WTC11 (cell line): ENCODE results near the gene CPNE7. TPM values are rescaled to one million over a fixed set of nuclear protein-coding genes. Genes with fewer than 3 reads are reported as not detected.

Experiments used
- ATAC-seq: fragments of 200-7000 bp; cut with Tn5 transposase; 2 replicates; pipeline ENCODE4 v1.10.0; 2021; ENCODE audit warnings: mild to moderate bottlenecking, moderate library complexity
- CTCF ChIA-PET: fragments of 300-600 bp; sonication (Branson Sonifier 250); formaldehyde crosslinking; loops from one replicate; lab custom pipeline; 2021; ENCODE audit warnings: antibody characterized with exemption; lab: Charles Lee
- POLR2A ChIA-PET: fragments of 350-600 bp; sonication (Branson Sonifier 250); formaldehyde crosslinking; loops from one replicate; lab custom pipeline; 2021; ENCODE audit warnings: antibody characterized with exemption; lab: Charles Lee
- DNase-seq: peaks from one replicate; pipeline ENCODE4 v3.0.0; 2021; ENCODE audit warnings: low spot score
- H3K27ac Mint-ChIP-seq: 2 replicates; pipeline ENCODE4 v1.8.0; 2021; ENCODE audit warnings: mixed read lengths
- H3K27me3 Mint-ChIP-seq: 2 replicates; pipeline ENCODE4 v1.8.0; 2021; ENCODE audit warnings: low read depth, mild to moderate bottlenecking, moderate library complexity, mixed read lengths
- H3K36me3 Mint-ChIP-seq: 2 replicates; pipeline ENCODE4 v1.8.0; 2021; ENCODE audit warnings: mixed read lengths
- H3K4me1 Mint-ChIP-seq: 2 replicates; pipeline ENCODE4 v1.8.0; 2022; ENCODE audit warnings: mixed read lengths
- H3K4me3 Mint-ChIP-seq: 2 replicates; pipeline ENCODE4 v1.8.0; 2021; ENCODE audit warnings: mild to moderate bottlenecking, moderate library complexity, mixed read lengths
- H3K9me3 Mint-ChIP-seq: 2 replicates; pipeline ENCODE4 v1.8.0; 2021; ENCODE audit warnings: mixed read lengths
- ATF3 ChIP-seq: sonication (generic); formaldehyde crosslinking; conservative IDR thresholded peaks from 2 replicates; pipeline ENCODE4 v1.8.1; 2022; ENCODE audit warnings: mild to moderate bottlenecking, missing genetic modification reagents
- ATF6 ChIP-seq: sonication (generic); formaldehyde crosslinking; IDR thresholded peaks from 2 replicates; pipeline ENCODE4 v1.8.1; 2023; ENCODE audit warnings: mild to moderate bottlenecking, missing genetic modification reagents
- CDX4 ChIP-seq: fragments of 250-450 bp; sonication (Bioruptor Pico); IDR thresholded peaks from 2 replicates; pipeline ENCODE4 v1.9.0; 2021; ENCODE audit warnings: moderate library complexity, mild to moderate bottlenecking, inconsistent platforms, borderline replicate concordance
- ERG ChIP-seq: fragments of 250-450 bp; sonication (Bioruptor Pico); IDR thresholded peaks from 2 replicates; pipeline ENCODE4 v1.8.0; 2021; ENCODE audit warnings: mild to moderate bottlenecking
- ESRRA ChIP-seq: sonication (generic); formaldehyde crosslinking; IDR thresholded peaks from 2 replicates; pipeline ENCODE4 v1.8.1; 2022; ENCODE audit warnings: mild to moderate bottlenecking, missing genetic modification reagents, borderline replicate concordance
- GTF2I ChIP-seq: fragments of 250-450 bp; sonication (Bioruptor Pico); conservative IDR thresholded peaks from 2 replicates; pipeline ENCODE4 v1.4.0; 2021; ENCODE audit warnings: mild to moderate bottlenecking
- NFATC4 ChIP-seq: fragments of 250-450 bp; sonication (Bioruptor Pico); IDR thresholded peaks from 2 replicates; pipeline ENCODE4 v1.9.0; 2021; ENCODE audit warnings: mild to moderate bottlenecking
- NFE2L1 ChIP-seq: sonication (generic); formaldehyde crosslinking; IDR thresholded peaks from 2 replicates; pipeline ENCODE4 v1.8.1; 2023; ENCODE audit warnings: missing genetic modification reagents
- NR2C2 ChIP-seq: sonication (generic); formaldehyde crosslinking; IDR thresholded peaks from 2 replicates; pipeline ENCODE4 v1.8.0; 2022; ENCODE audit warnings: mild to moderate bottlenecking, missing genetic modification reagents
- PREB ChIP-seq: sonication (generic); formaldehyde crosslinking; IDR thresholded peaks from 2 replicates; pipeline ENCODE4 v1.8.1; 2022; ENCODE audit warnings: mild to moderate bottlenecking, missing genetic modification reagents, moderate library complexity, borderline replicate concordance
- RELA ChIP-seq: sonication (generic); formaldehyde crosslinking; IDR thresholded peaks from 2 replicates; pipeline ENCODE4 v1.8.1; 2022; ENCODE audit warnings: missing genetic modification reagents, mild to moderate bottlenecking, borderline replicate concordance
- RORB ChIP-seq: fragments of 250-450 bp; sonication (Bioruptor Pico); IDR thresholded peaks from 2 replicates; pipeline ENCODE4 v1.9.0; 2021; ENCODE audit warnings: mild to moderate bottlenecking
- SMAD4 ChIP-seq: sonication (generic); formaldehyde crosslinking; IDR thresholded peaks from 2 replicates; pipeline ENCODE4 v1.8.0; 2022; ENCODE audit warnings: mild to moderate bottlenecking, missing genetic modification reagents
- SP1 ChIP-seq: sonication (generic); formaldehyde crosslinking; conservative IDR thresholded peaks from 2 replicates; pipeline ENCODE4 v1.8.1; 2022; ENCODE audit warnings: missing genetic modification reagents
- TCF7 ChIP-seq: sonication (generic); formaldehyde crosslinking; IDR thresholded peaks from 2 replicates; pipeline ENCODE4 v1.8.0; 2022; ENCODE audit warnings: mild to moderate bottlenecking, low read depth, missing genetic modification reagents, moderate library complexity
- USF1 ChIP-seq: sonication (generic); formaldehyde crosslinking; IDR thresholded peaks from 2 replicates; pipeline ENCODE4 v1.8.0; 2022; ENCODE audit warnings: mild to moderate bottlenecking, missing genetic modification reagents
- USF2 ChIP-seq: sonication (generic); formaldehyde crosslinking; IDR thresholded peaks from 2 replicates; pipeline ENCODE4 v1.8.1; 2023; ENCODE audit warnings: mild to moderate bottlenecking, missing genetic modification reagents, moderate library complexity
- ZBTB43 ChIP-seq: sonication (generic); formaldehyde crosslinking; IDR thresholded peaks from 2 replicates; pipeline ENCODE4 v1.8.1; 2023; ENCODE audit warnings: mild to moderate bottlenecking, missing genetic modification reagents
- ZMAT4 ChIP-seq: fragments of 250-450 bp; sonication (Bioruptor Pico); IDR thresholded peaks from 2 replicates; pipeline ENCODE4 v1.9.0; 2021; ENCODE audit warnings: mild to moderate bottlenecking
- ZNF219 ChIP-seq: sonication (generic); formaldehyde crosslinking; IDR thresholded peaks from 2 replicates; pipeline ENCODE4 v1.8.0; 2023; ENCODE audit warnings: missing genetic modification reagents, mild to moderate bottlenecking, borderline replicate concordance
- ZNF317 ChIP-seq: sonication (generic); formaldehyde crosslinking; IDR thresholded peaks from 2 replicates; pipeline ENCODE4 v1.8.1; 2023; ENCODE audit warnings: low read depth, mild to moderate bottlenecking, moderate library complexity, missing genetic modification reagents, borderline replicate concordance
- total RNA-seq: library from RNA; stranded (reverse); gene quantifications from 3 replicates; pipeline ENCODE4 v1.2.3, GENCODE V29; 2021

The CPNE7 gene
- total RNA-seq, 1 experiment from 2014 or later = 42.6 TPM

- H3K9me3 Mint-ChIP-seq = peaks cover 5% of the 10 kb centered on the region
- no peaks in the 10 kb centered on the region for H3K27me3 Mint-ChIP-seq
- ATAC-seq = no peak
- H3K36me3 Mint-ChIP-seq = no peaks in the 10 kb centered on the region
- H3K4me3 Mint-ChIP-seq = no peak overlapping the region
- POLR2A ChIA-PET = no interaction called here
- H3K27ac Mint-ChIP-seq = no peak overlapping the region
- peaks cover 11% of the 10 kb centered on the region for H3K4me1 Mint-ChIP-seq
- DNase-seq = no peak
- no peak for TF ChIP-seq CDX4 (CRISPR knock-in tag)
- TF ChIP-seq ERG = no peak
- no peak for TF ChIP-seq ZNF219 (CRISPR knock-in tag)
- TF ChIP-seq ATF6 (CRISPR knock-in tag) = no peak
- TF ChIP-seq TCF7 (CRISPR knock-in tag) = no peak
- TF ChIP-seq ATF3 (CRISPR knock-in tag) = no peak
- TF ChIP-seq USF2 (CRISPR knock-in tag) = no peak
- TF ChIP-seq NR2C2 (CRISPR knock-in tag) = no peak
- no peak for TF ChIP-seq RORB (CRISPR knock-in tag)
- CTCF ChIA-PET = interaction anchor here (1.5 kb wide), 1 partner anchor 44 kb away, joined by 3 read pairs; no protein-coding TSS in a partner anchor
These were observed 34.5 kb downstream of the CPNE7 start for GRCh38 chr16:89610108-89610453.

GRCh38 chr16:89612415-89613166 is 37.0 kb downstream of the CPNE7 start:
- Mint-ChIP-seq H3K4me1 (peaks cover 11% of the 10 kb centered on the region), H3K27ac (peak overlapping the region; percentile 97), H3K4me3 (peak overlapping the region; percentile 51; the same call in 1 of the 2 replicates), H3K9me3 (peaks cover 5% of the 10 kb centered on the region), H3K27me3 (no peaks in the 10 kb centered on the region), H3K36me3 (no peaks in the 10 kb centered on the region)
- ATAC-seq (no peak), DNase-seq (no peak)
- POLR2A ChIA-PET = interaction anchor here (1.2 kb wide), 1 partner anchor 23 kb away, joined by 3 read pairs; no protein-coding TSS in a partner anchor
- CTCF ChIA-PET = interaction anchor here (1.5 to 6.2 kb wide), 4 partner anchors 11 to 47 kb away, joined by 7 to 79 read pairs (median 32); no protein-coding TSS in a partner anchor
- no peak for TF ChIP-seq ATF6 (CRISPR knock-in tag)
- no peak for TF ChIP-seq NR2C2 (CRISPR knock-in tag)
- no peak for TF ChIP-seq ATF3 (CRISPR knock-in tag)
- no peak for TF ChIP-seq GTF2I (CRISPR knock-in tag)
- TF ChIP-seq PREB (CRISPR knock-in tag) = no peak
- no peak for TF ChIP-seq RORB (CRISPR knock-in tag)
- TF ChIP-seq ZNF317 = no peak
- TF ChIP-seq RELA (CRISPR knock-in tag) = no peak
- no peak for TF ChIP-seq ZMAT4 (CRISPR knock-in tag)
- no peak for TF ChIP-seq NFATC4 (CRISPR knock-in tag)
- no peak for TF ChIP-seq SP1 (CRISPR knock-in tag)
- TF ChIP-seq NFE2L1 (CRISPR knock-in tag) = no peak
- no peak for TF ChIP-seq ZBTB43 (CRISPR knock-in tag)
- TF ChIP-seq USF1 (CRISPR knock-in tag) = no peak
- TF ChIP-seq ESRRA = no peak
- TF ChIP-seq SMAD4 (CRISPR knock-in tag) = no peak
